NCI-H2081 treated with DMSO at 0.1 percent for 48 hours (cell line): ENCODE results near the gene KCTD1.

Experiments
- DNase-seq: peaks from one replicate; lab custom pipeline; 2025; lab: John Stamatoyannopoulos, UW

KCTD1 gene

GRCh38 chr18:26549263-26550094 lies 1.1 kb upstream of the KCTD1 start:
- DNase-seq: no peak

DNA sequence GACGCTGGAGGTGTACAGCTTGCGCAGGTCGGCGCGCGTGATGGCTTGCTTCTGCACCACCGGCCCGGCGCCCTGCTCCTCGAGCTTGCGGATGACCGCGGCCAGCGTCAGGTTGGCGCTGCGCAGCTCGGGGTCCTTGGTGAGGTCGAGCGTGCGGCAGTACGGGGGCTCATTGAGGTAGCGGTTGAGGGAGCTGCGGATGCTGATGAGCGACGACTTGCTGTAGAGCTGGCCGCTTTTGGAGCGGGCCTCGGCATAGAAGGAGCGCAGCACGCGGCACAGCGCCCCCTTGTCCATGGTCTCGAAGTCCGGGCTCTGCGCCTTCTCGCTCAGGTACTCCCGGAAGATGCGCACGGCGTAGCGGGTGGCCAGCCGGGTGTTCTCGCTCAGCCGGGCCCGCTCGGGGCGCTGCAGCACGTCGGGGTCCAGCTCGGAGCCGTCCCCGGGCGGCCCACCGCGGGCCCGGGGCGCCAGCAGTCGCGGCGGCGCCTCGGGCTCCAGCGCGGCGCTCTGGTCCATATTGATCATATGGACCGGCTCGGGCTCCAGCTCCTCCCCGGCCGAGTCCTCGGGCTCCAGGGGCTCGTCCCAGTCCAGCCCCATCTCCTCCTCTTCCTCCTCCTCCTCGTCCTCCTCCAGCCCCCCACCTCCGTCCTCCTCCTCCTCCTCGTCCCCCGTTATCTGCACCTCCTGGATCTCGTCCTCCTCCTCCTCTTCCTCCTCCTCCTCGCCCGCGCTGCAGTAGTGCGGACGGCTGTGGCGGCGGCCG lies 523 bp downstream of the KCTD1 start:
- no peak for DNase-seq

GRCh38 chr18:26546875-26547645 lies 1.3 kb downstream of the KCTD1 start:
- DNase-seq: no peak

- DNase-seq: no peak
These were observed 2.0 kb downstream of the KCTD1 start for GRCh38 chr18:26546170-26546874.

DNA sequence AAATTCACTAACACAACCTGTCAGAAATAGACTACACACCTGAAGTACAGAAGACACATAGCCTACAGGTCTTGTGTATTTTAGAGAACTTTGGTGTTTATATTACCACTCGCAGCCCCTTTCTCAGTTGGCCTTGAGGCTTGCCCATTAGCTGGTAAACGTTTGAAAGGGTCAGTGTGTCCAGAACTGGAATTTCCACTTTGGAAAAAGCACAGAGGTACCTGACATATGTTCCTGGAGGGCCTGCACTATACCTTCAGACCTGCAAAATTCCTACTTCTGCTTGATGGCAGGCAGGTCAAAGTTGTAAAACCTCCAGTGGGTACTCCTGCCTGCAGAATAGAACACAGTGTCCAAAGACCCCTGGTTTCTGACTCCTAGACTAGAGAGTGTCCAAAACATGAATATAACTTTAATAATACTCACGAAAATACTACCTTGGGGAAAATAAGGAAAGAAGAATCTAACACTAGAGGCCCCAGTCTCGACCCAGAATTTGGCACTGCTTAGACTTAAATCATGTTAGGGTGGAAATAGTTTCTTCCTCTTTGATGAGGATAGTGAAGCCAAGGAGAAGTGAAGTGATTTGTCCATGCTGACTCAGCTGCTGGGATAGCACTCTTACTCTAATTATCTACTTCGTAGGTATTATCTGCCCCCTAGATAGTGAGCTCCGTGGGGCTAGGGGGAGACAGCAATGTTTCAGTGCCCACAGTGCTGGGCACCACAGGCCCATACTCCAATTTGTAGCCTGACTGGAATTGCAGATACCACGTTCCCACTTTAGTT lies 2.8 kb downstream of the KCTD1 start:
- no peak for DNase-seq

- no peak for DNase-seq
These were observed 3.9 kb downstream of the KCTD1 start for GRCh38 chr18:26544451-26544850.

GRCh38 chr18:26543373-26543772 lies 5.0 kb downstream of the KCTD1 start:
- no peak for DNase-seq

DNA sequence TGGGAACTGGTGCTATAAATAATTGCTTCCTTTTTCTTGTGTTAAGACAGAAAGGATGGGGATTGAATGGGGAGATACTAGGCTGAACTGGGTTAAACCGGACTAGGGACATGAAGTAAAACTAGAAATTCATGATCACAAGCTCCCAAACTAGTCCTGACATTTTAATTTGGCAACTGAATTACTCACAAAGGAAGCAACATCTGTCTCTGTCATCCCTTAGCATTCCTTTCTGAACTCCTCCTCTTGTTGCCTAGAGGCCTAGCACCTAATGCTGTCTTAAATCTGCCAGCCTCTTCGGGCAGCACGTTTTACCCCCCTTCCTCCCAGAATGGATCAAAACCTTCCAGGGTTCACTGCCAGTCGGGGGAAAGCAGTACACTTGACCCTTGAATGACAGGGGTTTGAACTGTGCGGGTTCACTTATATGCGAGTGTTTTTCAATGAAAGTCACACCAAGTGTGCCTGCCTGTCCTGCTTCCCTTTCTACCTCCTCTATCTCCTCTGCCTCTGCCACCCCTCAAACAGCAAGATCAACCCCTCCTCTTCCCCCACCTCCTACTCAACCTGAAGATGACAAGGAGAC lies 8.2 kb downstream of the KCTD1 start:
- DNase-seq: no peak

GRCh38 chr18:26538524-26538923 lies 9.8 kb downstream of the KCTD1 start:
- no peak for DNase-seq

- no peak for DNase-seq
These were observed 11.7 kb downstream of the KCTD1 start for GRCh38 chr18:26536664-26537063.

- no peak for DNase-seq
These were observed 12.3 kb downstream of the KCTD1 start for GRCh38 chr18:26536032-26536431.

GRCh38 chr18:26535630-26536029 lies 12.7 kb downstream of the KCTD1 start:
- DNase-seq: no peak

DNA sequence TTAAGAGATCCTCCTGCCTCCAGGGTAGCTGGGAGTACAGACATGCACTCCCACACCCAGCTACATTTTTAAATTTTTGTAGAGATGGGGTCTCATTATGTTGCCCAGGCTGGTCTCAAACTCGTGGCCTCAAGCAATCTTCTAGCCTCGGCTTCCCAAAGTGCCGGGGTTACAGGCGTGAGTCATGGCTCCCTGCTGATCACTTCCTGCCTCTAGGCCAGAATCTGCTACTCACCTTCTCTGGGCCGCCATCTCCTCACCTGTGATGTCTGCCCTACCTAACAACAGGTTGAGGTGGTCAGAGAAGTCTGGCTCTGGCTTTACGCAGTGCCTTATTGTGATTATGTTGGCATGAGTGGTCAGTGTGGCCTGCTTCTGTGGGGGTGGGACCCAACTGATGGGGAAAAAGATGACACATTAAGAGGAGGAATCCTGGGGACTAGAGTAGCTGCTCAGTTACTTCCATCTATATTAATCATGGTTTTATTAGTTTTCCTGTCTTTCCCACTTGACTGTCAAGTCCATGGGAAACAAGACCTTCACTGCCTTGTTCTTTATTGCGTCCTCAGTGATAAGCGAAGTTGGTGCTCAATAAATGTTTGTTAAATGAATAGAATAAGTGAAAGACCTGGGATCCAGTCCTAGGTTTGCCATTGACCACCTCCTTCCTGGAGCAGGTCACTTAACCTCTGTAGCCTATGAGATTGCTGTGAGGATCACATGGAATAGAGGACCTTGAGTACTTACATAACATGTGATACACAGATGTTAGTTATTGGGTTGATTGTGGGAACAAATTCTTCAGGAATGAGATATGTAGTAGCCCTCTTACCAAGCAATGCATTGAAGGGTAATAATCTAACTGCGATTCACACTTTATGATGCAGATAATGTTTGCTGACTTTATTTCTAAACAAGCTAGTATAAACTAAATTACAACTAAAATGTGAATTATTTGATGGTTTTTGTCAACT lies 15.7 kb downstream of the KCTD1 start:
- no peak for DNase-seq

DNA sequence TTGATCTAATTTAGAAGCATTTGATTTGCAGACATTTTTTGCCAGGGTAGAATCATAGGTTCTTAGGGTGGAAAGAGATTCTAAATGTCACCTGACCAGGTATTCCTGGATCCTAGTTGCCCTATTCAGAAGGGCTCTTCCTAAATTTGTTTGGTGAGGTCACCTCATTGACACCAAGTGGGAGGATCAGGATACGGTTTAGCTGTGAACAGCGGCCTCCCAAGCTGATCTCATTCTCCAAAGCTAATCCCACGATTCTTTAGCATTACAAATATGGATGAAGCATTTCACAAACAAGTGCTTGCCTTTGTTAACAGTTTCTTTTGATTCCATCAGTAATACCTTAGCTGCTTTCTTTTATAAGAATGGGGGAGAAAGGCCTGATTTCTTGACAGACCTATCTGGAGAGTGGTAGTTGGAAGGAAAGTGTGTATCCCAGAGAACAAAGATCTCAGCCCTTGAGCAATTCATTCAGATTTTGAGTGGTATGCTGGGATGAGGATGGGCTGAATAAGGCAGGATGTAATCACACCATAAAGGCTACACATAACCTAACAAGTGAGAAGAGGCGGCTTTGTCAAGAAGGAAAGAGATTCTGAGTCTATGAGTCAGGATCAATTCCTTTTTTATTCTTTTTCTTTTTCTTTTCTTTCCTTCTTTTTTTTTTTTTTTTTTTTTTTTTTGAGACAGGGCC lies 16.6 kb downstream of the KCTD1 start:
- DNase-seq: no peak

GRCh38 chr18:26526966-26527234 lies 21.5 kb downstream of the KCTD1 start:
- DNase-seq: no peak

GRCh38 chr18:26526128-26526965 lies 22.0 kb downstream of the KCTD1 start:
- DNase-seq: no peak

GRCh38 chr18:26524504-26525351 lies 23.6 kb downstream of the KCTD1 start:
- DNase-seq: no peak
